ENCODE measurements around the gene IL1RAPL2. TPM values are rescaled to one million over a fixed set of nuclear protein-coding genes. Genes with fewer than 3 reads are reported as not detected.

Gene IL1RAPL2
- polyA plus RNA-seq, 1 of the 3 experiments (the other 2 are of a cell fraction) = 0.13 TPM

GRCh38 chrX:105488716-105489115 lies 922.7 kb downstream of the IL1RAPL2 start:
- WGBS (ENCODE audit: low lambda C conversion rate) = 3% methylated on average over 1 of the region's 1 CpG
- TF ChIP-seq EZH2phosphoT487 (IDR thresholded peaks at IDR 0.05; ENCODE audit: borderline replicate concordance, low read depth) = no peak
- TF ChIP-seq CTCF (IDR thresholded peaks at IDR 0.05) = no peak
- TF ChIP-seq REST (IDR thresholded peaks at IDR 0.05; ENCODE audit: low read depth, low read length) = no peak
- no peak for TF ChIP-seq FOSL2 (IDR thresholded peaks at IDR 0.05; ENCODE audit: borderline replicate concordance, low read depth)
- no peak for TF ChIP-seq JUND (IDR thresholded peaks at IDR 0.05)
- TF ChIP-seq MXI1 (IDR thresholded peaks at IDR 0.05; ENCODE audit: low read depth, low read length) = no peak
- no peak for TF ChIP-seq ZBTB33 (IDR thresholded peaks at IDR 0.05; ENCODE audit: borderline replicate concordance, low read depth)
- no peak for TF ChIP-seq RAD21 (IDR thresholded peaks at IDR 0.05; ENCODE audit: low read length)
- H3K27me3 ChIP-seq (ENCODE audit: insufficient read depth) = no peaks in the 10 kb centered on the region; the same call in 1 of the 2 replicates
- no peak overlapping the region for H3K27ac ChIP-seq (ENCODE audit: low read depth in 2 of 2, low read length in 1 of 2)
- H3K9me2 ChIP-seq = no peaks in the 10 kb centered on the region
- H3K4me1 ChIP-seq (ENCODE audit: control insufficient read depth in 1 of 2, insufficient read depth in 2 of 2, low read depth in 1 of 2, low read length in 1 of 2) = no peaks in the 10 kb centered on the region
- H3K4me2 ChIP-seq = no peak overlapping the region
- no peak for DNase-seq
- ChIA-PET POLR2A (no interaction called here), CTCF (no interaction called here)
- no peaks in the 10 kb centered on the region for H3K36me3 ChIP-seq (replicated peaks in 1 of 2; ENCODE audit: control insufficient read depth in 1 of 2, insufficient read depth in 2 of 2, low read length in 1 of 2)
- no peak overlapping the region for H2AFZ ChIP-seq (ENCODE audit: low read depth)
- no peak overlapping the region for H3K4me3 ChIP-seq (ENCODE audit: low read depth in 2 of 2, low read length in 1 of 2)
- no peaks in the 10 kb centered on the region for H3K9me3 ChIP-seq
- no peaks in the 10 kb centered on the region for H3K79me2 ChIP-seq (ENCODE audit: insufficient read depth)
- H3K9ac ChIP-seq = no peak overlapping the region
- no peaks in the 10 kb centered on the region for H3F3A ChIP-seq (replicated peaks; ENCODE audit: insufficient read depth)
- H4K20me1 ChIP-seq (ENCODE audit: insufficient read depth) = no peaks in the 10 kb centered on the region

GRCh38 chrX:105495376-105495775 lies 929.4 kb downstream of the IL1RAPL2 start:
- no peaks in the 10 kb centered on the region for H3K79me2 ChIP-seq (ENCODE audit: insufficient read depth)
- H3K9me2 ChIP-seq = no peaks in the 10 kb centered on the region
- no peak overlapping the region for H2AFZ ChIP-seq (ENCODE audit: low read depth)
- no peak for TF ChIP-seq YY1 (IDR thresholded peaks at IDR 0.05; ENCODE audit: low read depth)
- TF ChIP-seq POLR2AphosphoS5 (IDR thresholded peaks at IDR 0.05; ENCODE audit: low read depth, low read length) = no peak
- TF ChIP-seq USF1 (IDR thresholded peaks at IDR 0.05; ENCODE audit: borderline replicate concordance, low read depth) = no peak
- no peak for TF ChIP-seq MEF2A (IDR thresholded peaks at IDR 0.05; ENCODE audit: borderline replicate concordance, low read depth)
- no peak for TF ChIP-seq ZBTB33 (IDR thresholded peaks at IDR 0.05; ENCODE audit: borderline replicate concordance, low read depth)
- TF ChIP-seq RCOR1 (IDR thresholded peaks at IDR 0.05; ENCODE audit: low read length) = no peak
- TF ChIP-seq USF2 (IDR thresholded peaks at IDR 0.05; ENCODE audit: borderline replicate concordance, low read depth, low read length) = no peak
- H3K27ac ChIP-seq (ENCODE audit: low read depth in 2 of 2, low read length in 1 of 2) = no peak overlapping the region
- ChIA-PET CTCF (no interaction called here), POLR2A (no interaction called here)
- H3K4me3 ChIP-seq (ENCODE audit: low read depth in 2 of 2, low read length in 1 of 2) = no peak overlapping the region
- no peaks in the 10 kb centered on the region for H4K20me1 ChIP-seq (ENCODE audit: insufficient read depth)
- H3K4me2 ChIP-seq = no peak overlapping the region
- no peak overlapping the region for H3K9ac ChIP-seq
- no peaks in the 10 kb centered on the region for H3K4me1 ChIP-seq (ENCODE audit: control insufficient read depth in 1 of 2, insufficient read depth in 2 of 2, low read depth in 1 of 2, low read length in 1 of 2)
- no peaks in the 10 kb centered on the region for H3K36me3 ChIP-seq (replicated peaks in 1 of 2; ENCODE audit: control insufficient read depth in 1 of 2, insufficient read depth in 2 of 2, low read length in 1 of 2)
- H3F3A ChIP-seq (replicated peaks; ENCODE audit: insufficient read depth) = no peaks in the 10 kb centered on the region
- DNase-seq = no peak
- no peaks in the 10 kb centered on the region for H3K27me3 ChIP-seq (ENCODE audit: insufficient read depth)
- H3K9me3 ChIP-seq = peaks cover 6% of the 10 kb centered on the region; the same call in 1 of the 2 replicates

All from SK-N-SH (cell line).